NCI-H2227 treated with DMSO at 0.1 percent for 48 hours (cell line): Measurements from ENCODE around the gene GLIS1.

ENCODE experiments used
- DNase-seq: peaks from one replicate; lab custom pipeline; 2025; lab: John Stamatoyannopoulos, UW

GLIS1 gene

GRCh38 chr1:53736290-53736689, 2.7 kb downstream of the GLIS1 start:
- DNase-seq, result no peak

- no peak for DNase-seq
Measured at GRCh38 chr1:53735681-53736080, 3.3 kb downstream of the GLIS1 start.

- DNase-seq, result no peak
Measured at GRCh38 chr1:53735261-53735660, 3.7 kb downstream of the GLIS1 start.

GRCh38 chr1:53734650-53735211, 4.2 kb downstream of the GLIS1 start:
- DNase-seq, result no peak

GRCh38 chr1:53733975-53734649, 4.9 kb downstream of the GLIS1 start:
- no peak for DNase-seq

- DNase-seq, result no peak
Measured at GRCh38 chr1:53733447-53733931, 5.5 kb downstream of the GLIS1 start.

- DNase-seq, result no peak
Measured at GRCh38 chr1:53732912-53733317, 6.0 kb downstream of the GLIS1 start.

- DNase-seq, result no peak
Measured at GRCh38 chr1:53732409-53732808, 6.6 kb downstream of the GLIS1 start.

- DNase-seq, result no peak
Measured at GRCh38 chr1:53731779-53732305, 7.1 kb downstream of the GLIS1 start.

GRCh38 chr1:53731043-53731600, 7.8 kb downstream of the GLIS1 start:
- DNase-seq, result no peak

- no peak for DNase-seq
Measured at GRCh38 chr1:53730224-53730865, 8.6 kb downstream of the GLIS1 start.

GRCh38 chr1:53729456-53730223, 9.3 kb downstream of the GLIS1 start:
- no peak for DNase-seq

- no peak for DNase-seq
Measured at GRCh38 chr1:53728702-53729455, 10.1 kb downstream of the GLIS1 start.

GRCh38 chr1:53728196-53728595, 10.8 kb downstream of the GLIS1 start:
- DNase-seq, result no peak

- no peak for DNase-seq
Measured at GRCh38 chr1:53727461-53728092, 11.4 kb downstream of the GLIS1 start.

GRCh38 chr1:53726009-53726600, 12.9 kb downstream of the GLIS1 start:
- no peak for DNase-seq

GRCh38 chr1:53725238-53725689, 13.7 kb downstream of the GLIS1 start:
- no peak for DNase-seq

GRCh38 chr1:53722025-53722424, 16.9 kb downstream of the GLIS1 start:
- DNase-seq, result no peak

- DNase-seq, result no peak
Measured at GRCh38 chr1:53721088-53721487, 17.9 kb downstream of the GLIS1 start.

- DNase-seq, result no peak
Measured at GRCh38 chr1:53719469-53719868, 19.5 kb downstream of the GLIS1 start.
